ENCODE results near the gene DEK.

DNA sequence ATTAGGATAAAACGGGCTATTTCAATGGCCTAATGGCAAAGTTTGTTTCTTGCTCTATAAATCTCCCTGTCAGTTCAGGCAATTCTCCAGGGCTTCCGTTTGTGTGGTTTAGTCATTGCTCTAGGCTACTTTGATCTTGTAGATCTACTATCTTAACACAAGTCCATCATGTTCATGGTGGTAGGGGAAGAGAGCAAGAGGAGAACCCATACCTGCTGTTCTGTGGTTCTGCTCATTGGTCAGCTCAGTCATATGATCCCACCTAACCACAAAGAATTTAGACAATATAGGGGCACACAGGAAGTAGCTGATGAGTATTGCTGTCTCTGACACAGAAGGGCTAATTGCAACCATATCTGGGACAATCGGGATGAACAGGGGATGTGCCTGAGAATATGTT, 4.9 kb upstream of the DEK start:
- TF ChIP-seq, protein P1, sequence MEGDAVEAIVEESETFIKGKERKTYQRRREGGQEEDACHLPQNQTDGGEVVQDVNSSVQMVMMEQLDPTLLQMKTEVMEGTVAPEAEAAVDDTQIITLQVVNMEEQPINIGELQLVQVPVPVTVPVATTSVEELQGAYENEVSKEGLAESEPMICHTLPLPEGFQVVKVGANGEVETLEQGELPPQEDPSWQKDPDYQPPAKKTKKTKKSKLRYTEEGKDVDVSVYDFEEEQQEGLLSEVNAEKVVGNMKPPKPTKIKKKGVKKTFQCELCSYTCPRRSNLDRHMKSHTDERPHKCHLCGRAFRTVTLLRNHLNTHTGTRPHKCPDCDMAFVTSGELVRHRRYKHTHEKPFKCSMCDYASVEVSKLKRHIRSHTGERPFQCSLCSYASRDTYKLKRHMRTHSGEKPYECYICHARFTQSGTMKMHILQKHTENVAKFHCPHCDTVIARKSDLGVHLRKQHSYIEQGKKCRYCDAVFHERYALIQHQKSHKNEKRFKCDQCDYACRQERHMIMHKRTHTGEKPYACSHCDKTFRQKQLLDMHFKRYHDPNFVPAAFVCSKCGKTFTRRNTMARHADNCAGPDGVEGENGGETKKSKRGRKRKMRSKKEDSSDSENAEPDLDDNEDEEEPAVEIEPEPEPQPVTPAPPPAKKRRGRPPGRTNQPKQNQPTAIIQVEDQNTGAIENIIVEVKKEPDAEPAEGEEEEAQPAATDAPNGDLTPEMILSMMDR (IDR thresholded peaks at IDR 0.05) = no peak
- TF ChIP-seq RFX5 (IDR thresholded peaks at IDR 0.05; ENCODE audit: low read length) (no peak), TAF1 (IDR thresholded peaks at IDR 0.05; ENCODE audit: borderline replicate concordance, low read depth, low read length) (no peak), EP300 (IDR thresholded peaks at IDR 0.05; ENCODE audit: borderline replicate concordance in 1 of 2, low read depth in 1 of 2, low read length in 1 of 2) (no peak), NRF1 (IDR thresholded peaks at IDR 0.05; ENCODE audit: low read depth, low read length) (no peak), SMC3 (IDR thresholded peaks at IDR 0.05; ENCODE audit: low read depth, low read length) (no peak), POLR2AphosphoS5 (IDR thresholded peaks at IDR 0.05; ENCODE audit: low read depth, low read length) (no peak)

All from SK-N-SH (cell line).